Keratinocyte (primary cell): ENCODE data around the gene KRI1. TPM values are rescaled to one million over a fixed set of nuclear protein-coding genes. Genes with fewer than 3 reads are reported as not detected.

Experiments
- DNase-seq: peaks from one replicate; pipeline ENCODE4 v3.0.0-alpha.2; 2011; ENCODE audit warnings: low read depth, missing footprints, low spot score
- FAIRE-seq: peaks from 2 replicates; lab custom pipeline; 2011; peaks lifted over from hg19 to GRCh38; lab: Jason Lieb, UNC
- H2AFZ ChIP-seq: 2 replicates; pipeline ENCODE4 v1.6.0; 2012; ENCODE audit warnings: low read length, control low read depth, inconsistent platforms; ENCODE audit not compliant: control insufficient read depth
- H3K27ac ChIP-seq: 2 replicates; pipeline ENCODE4 v1.5.1; 2011; ENCODE audit warnings: low read length; ENCODE audit not compliant: control insufficient read depth, insufficient read depth
- H3K27me3 ChIP-seq: 3 replicates; pipeline ENCODE4 v1.6.0; 2011; ENCODE audit warnings: low read length; ENCODE audit not compliant: control insufficient read depth, insufficient read depth; ENCODE audit errors: extremely low read depth
- H3K36me3 ChIP-seq, 2 experiments: 2 replicates in 1 of 2; 3 replicates in 1 of 2; pipeline ENCODE4 v1.5.1; 2011; ENCODE audit warnings: low read length in 2 of 2, mild to moderate bottlenecking in 1 of 2; ENCODE audit not compliant: control insufficient read depth in 2 of 2, insufficient read depth in 2 of 2; ENCODE audit errors: extremely low read depth in 1 of 2
- H3K4me1 ChIP-seq: 3 replicates; pipeline ENCODE4 v1.5.1; 2011; ENCODE audit warnings: low read length; ENCODE audit not compliant: control insufficient read depth, insufficient read depth; ENCODE audit errors: extremely low read depth
- H3K4me2 ChIP-seq: 3 replicates; pipeline ENCODE4 v1.6.0; 2011; ENCODE audit warnings: low read depth, low read length; ENCODE audit not compliant: control insufficient read depth, insufficient read depth; ENCODE audit errors: extremely low read depth
- H3K4me3 ChIP-seq, 3 experiments: fragments of 200-600 bp in 1 of 3; sonication (generic) in 1 of 3; 2 replicates in 2 of 3; 3 replicates in 1 of 3; pipeline ENCODE4 v1.5.1; 2011 to 2016; ENCODE audit warnings: low read length in 3 of 3, mild to moderate bottlenecking in 3 of 3, control low read depth in 2 of 3, inconsistent platforms in 1 of 3, low read depth in 1 of 3, mixed read lengths in 1 of 3, mixed run types in 1 of 3, moderate library complexity in 1 of 3; ENCODE audit not compliant: control insufficient read depth in 2 of 3, insufficient read depth in 2 of 3; ENCODE audit errors: extremely low read depth in 1 of 3
- H3K79me2 ChIP-seq: 2 replicates; pipeline ENCODE4 v1.6.0; 2012; ENCODE audit warnings: low read length; ENCODE audit not compliant: control insufficient read depth, insufficient read depth
- H3K9ac ChIP-seq: 3 replicates; pipeline ENCODE4 v1.6.0; 2011; ENCODE audit warnings: low read length; ENCODE audit not compliant: control insufficient read depth, insufficient read depth; ENCODE audit errors: extremely low read depth
- H3K9me1 ChIP-seq: 3 replicates; pipeline ENCODE4 v1.6.0; 2011; ENCODE audit warnings: low read length; ENCODE audit not compliant: control insufficient read depth, insufficient read depth; ENCODE audit errors: extremely low read depth
- H3K9me3 ChIP-seq: 2 replicates; pipeline ENCODE4 v1.5.1; 2012; ENCODE audit warnings: low read depth, low read length; ENCODE audit not compliant: control insufficient read depth
- H4K20me1 ChIP-seq: 3 replicates; pipeline ENCODE4 v1.6.0; 2011; ENCODE audit warnings: low read length; ENCODE audit not compliant: control insufficient read depth, insufficient read depth; ENCODE audit errors: extremely low read depth
- CTCF ChIP-seq, 3 experiments: IDR thresholded peaks in 1 of 3; conservative IDR thresholded peaks in 1 of 3; optimal IDR thresholded peaks in 1 of 3; 2 replicates in 2 of 3; 3 replicates in 1 of 3; pipeline versions ENCODE3 to v1.5.1; 2011; ENCODE audit warnings: low read length in 3 of 3, mild to moderate bottlenecking in 3 of 3, moderate library complexity in 2 of 3, control low read depth in 1 of 3, inconsistent platforms in 1 of 3; ENCODE audit not compliant: insufficient read depth in 2 of 3; ENCODE audit errors: extremely low read depth in 1 of 3
- EZH2 ChIP-seq: IDR thresholded peaks from one replicate; pipeline ENCODE4 v1.6.1; 2012; ENCODE audit warnings: inconsistent platforms, mild to moderate bottlenecking, low read length, moderate library complexity
- dilution Hi-C: fragments of 300-500 bp; cut with MboI; formaldehyde crosslinking; loops from one replicate; pipeline ENCODE4 v1.7.0; 2020; ENCODE audit warnings: low sequenced_read_pairs; ENCODE audit not compliant: extremely low pct_ligation_motif_present
- polyA plus RNA-seq, 5 experiments: library from polyadenylated mRNA; depleted of rRNA in 3 of 5; stranded (reverse) in 3 of 5; stranded (forward) in 1 of 5; unstranded in 1 of 5; fragments of >200 nt; gene quantifications; 1 replicate in 1 of 5; 2 replicates in 3 of 5; 3 replicates in 1 of 5; pipeline versions ENCODE4 v1.2.1 to v1.2.3, GENCODE V29; 2011 to 2012; ENCODE audit warnings: missing spikeins in 2 of 5, low read depth in 1 of 5, low replicate concordance in 1 of 5

KRI1 gene
- polyA plus RNA-seq, 1 donor (not counting 4 experiments of a cell fraction or from before 2014, with no cell fraction given): 19.0 TPM

- no peaks in the 10 kb centered on the region for H3K9me1 ChIP-seq
- peaks cover 42% of the 10 kb centered on the region for H3K4me1 ChIP-seq
- DNase-seq (no peak), FAIRE-seq (no peak)
- H3K79me2 ChIP-seq: peaks cover 25% of the 10 kb centered on the region
- no peak overlapping the region for H3K4me2 ChIP-seq
- no peak overlapping the region for H3K4me3 ChIP-seq
- H3K9ac ChIP-seq: no peak overlapping the region
- no peaks in the 10 kb centered on the region for H4K20me1 ChIP-seq
- H3K27ac ChIP-seq: no peak overlapping the region
- H3K36me3 ChIP-seq: peaks cover 0 to under 1% of the 10 kb centered on the region in 2 experiments
- no peaks in the 10 kb centered on the region for H3K9me3 ChIP-seq
- H2AFZ ChIP-seq: no peak overlapping the region
- no peaks in the 10 kb centered on the region for H3K27me3 ChIP-seq
- TF ChIP-seq CTCF (optimal IDR thresholded peaks at IDR 0.05 in 1 of 3, IDR thresholded peaks at IDR 0.05 in 1 of 3, conservative IDR thresholded peaks at IDR 0.05 in 1 of 3; ENCODE audit: extremely low read depth in 1 of 3, insufficient read depth in 2 of 3, low read length in 3 of 3): no peak
- TF ChIP-seq EZH2: no peak
- dilution Hi-C loops: no loop called here
Measured at GRCh38 chr19:10519421-10519820, 46.4 kb downstream of the KRI1 start.

GRCh38 chr19:10518444-10519361 lies 47.1 kb downstream of the KRI1 start:
- TF ChIP-seq EZH2: no peak
- no peak for TF ChIP-seq CTCF (optimal IDR thresholded peaks at IDR 0.05 in 1 of 3, IDR thresholded peaks at IDR 0.05 in 1 of 3, conservative IDR thresholded peaks at IDR 0.05 in 1 of 3; ENCODE audit: extremely low read depth in 1 of 3, insufficient read depth in 2 of 3, low read length in 3 of 3)
- Histone ChIP-seq H3K4me2 (peak overlapping the region; percentile 96), H3K27ac (no peak overlapping the region), H3K4me3 (peak overlapping the region in 1 of 3 experiments; percentile 55), H4K20me1 (no peaks in the 10 kb centered on the region), H3K36me3 (peaks cover 0 to 4% of the 10 kb centered on the region in 2 experiments), H3K27me3 (no peaks in the 10 kb centered on the region), H3K79me2 (peaks cover 30% of the 10 kb centered on the region), H3K9me3 (no peaks in the 10 kb centered on the region), H3K9me1 (no peaks in the 10 kb centered on the region), H3K9ac (no peak overlapping the region), H3K4me1 (peaks cover 42% of the 10 kb centered on the region), H2AFZ (peak overlapping the region; percentile 1)
- DNase-seq (no peak), FAIRE-seq (no peak)
- dilution Hi-C loops: no loop called here
